GOT3 (cell line): ENCODE results near the gene LRRC42.

Source experiments
- DNase-seq: peaks from one replicate; lab custom pipeline; 2025; ENCODE audit warnings: mixed read lengths; lab: John Stamatoyannopoulos, UW

The LRRC42 gene

DNA sequence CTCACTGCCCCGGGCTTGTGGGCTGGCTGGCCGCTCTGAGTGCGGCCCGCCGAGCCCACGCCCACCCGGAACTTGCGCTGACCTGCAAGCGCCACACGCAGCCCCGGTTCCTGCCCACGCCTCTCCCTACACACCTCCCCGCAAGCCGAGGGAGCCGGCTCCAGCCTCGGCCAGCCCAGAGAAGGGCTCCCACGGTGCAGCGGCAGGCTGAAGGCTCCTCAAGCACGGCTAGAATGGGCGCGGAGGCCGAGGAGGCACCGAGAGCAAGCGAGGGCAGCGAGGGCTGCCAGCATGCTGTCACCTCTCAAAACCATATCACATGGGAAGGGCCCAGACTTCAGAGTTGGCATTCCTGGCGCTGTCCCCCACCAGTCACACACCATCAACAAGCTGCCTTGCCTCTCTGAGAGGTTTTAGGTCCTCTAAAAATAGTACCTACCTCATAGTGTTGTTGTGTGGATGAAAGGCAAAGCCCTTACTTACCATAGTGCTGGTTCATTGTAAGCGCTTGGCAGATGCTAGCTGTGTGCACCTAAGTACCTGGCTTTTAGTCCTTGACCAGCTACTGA lies 58.4 kb downstream of the LRRC42 start:
- no peak for DNase-seq

DNA sequence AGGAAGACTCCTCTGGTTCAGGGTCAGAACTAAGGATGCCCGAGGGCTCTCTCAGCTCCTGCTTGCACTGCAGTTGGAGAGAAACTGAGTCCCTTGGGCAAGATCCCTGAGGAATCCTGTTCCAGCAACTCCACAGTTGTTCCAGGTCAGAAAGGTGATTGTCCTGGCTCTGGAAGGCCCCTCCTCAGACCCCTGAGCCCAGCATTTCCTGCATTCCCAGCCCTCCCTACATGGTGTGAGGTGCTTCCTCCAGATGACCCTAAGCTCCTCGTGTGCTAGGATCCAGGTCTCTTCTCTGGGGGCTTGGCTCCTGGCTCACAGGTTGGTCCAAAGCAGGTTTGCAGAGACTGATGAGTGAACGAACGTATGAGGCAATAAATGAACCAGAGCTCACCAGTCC lies 60.4 kb downstream of the LRRC42 start:
- no peak for DNase-seq

DNA sequence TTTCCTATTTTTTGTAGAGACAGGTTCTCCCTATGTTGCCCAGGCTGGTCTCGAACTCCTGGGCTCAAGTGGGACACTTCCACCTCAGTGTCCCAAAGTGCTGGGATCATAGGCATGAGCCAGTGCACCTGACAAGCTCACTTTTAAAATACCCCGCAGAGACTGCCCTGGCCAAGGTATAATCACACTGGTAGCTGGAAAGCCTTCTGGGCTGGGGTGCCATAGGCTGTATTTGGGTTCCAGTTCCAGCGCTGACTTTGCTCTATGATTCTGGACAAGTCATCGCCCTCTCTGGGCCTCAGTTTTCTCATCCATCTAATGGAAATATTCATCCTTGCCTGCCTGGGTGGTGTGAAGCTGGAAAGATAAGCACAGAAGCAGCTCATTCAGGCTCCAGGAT lies 61.5 kb downstream of the LRRC42 start:
- DNase-seq = no peak

DNA sequence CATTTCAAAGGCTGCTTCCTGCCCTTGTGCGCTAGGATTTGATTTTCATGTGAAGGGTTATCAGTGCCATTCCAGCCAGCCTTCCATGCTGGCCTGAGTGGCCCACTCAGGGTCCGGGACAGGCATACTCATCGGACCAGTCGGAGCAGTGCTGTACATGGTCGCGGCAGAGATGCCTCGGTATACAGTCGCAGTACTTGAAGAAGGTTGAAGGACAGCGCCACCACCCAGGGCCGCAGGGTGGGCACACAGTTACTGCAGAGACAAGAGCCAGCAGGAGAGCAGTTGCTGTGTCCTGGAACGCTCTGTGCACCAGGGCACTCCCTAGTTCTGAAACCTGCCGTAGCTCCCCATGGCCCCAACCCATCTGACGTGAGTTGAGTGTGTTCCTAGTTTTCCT lies 62.7 kb downstream of the LRRC42 start:
- DNase-seq = no peak

DNA sequence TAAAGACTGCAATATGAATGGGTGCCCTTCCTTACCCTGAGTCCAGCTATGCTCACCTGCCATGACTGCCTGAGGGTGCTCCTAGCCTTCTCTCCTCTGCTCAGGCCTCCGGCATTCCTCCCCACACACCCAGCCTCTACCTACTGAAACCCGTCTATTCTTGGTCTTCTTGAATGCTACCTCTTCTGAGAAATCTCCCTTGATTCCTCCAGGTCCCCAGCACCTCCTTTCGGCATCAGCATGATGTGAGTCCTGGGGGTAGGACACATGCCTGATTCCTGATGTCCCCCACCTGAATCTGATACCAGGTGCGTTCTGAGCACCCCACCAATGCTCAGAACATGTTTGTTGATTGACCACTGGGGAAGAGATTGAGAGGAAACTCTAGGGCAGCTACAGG lies 63.3 kb downstream of the LRRC42 start:
- no peak for DNase-seq

DNA sequence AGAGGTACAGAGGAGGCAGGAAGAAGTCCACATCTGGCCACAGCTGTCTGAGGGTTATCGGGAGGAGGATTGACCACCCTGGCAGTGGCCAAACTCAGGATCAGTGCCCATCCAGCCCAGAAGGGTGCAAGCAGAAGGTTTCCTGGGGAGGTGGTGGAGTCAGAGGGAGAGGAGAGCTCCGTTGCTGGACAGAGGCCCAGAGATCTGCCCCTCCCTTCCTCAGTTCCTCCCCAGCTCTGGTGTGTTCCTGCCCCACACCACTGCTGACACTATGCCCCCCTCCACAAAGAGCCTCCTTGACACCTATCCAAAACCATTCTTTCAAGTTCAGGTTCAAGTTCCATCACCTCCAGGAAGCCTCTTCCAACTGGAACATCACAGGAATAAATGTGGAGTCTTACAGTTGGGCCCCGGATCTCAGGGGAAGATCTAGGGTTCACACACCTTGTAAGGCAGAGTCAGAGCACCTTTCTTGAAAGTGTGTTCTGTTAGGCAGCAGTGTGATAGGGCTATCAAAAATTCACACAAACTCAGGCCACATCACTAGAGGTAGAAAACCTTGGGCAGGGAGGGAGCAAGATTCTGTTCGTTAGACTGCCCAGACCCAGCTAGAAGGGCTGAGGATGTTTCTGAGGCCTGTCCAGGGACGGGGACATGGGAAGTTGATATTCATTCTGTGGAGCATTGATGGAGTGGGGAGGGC lies 64.4 kb downstream of the LRRC42 start:
- no peak for DNase-seq

DNA sequence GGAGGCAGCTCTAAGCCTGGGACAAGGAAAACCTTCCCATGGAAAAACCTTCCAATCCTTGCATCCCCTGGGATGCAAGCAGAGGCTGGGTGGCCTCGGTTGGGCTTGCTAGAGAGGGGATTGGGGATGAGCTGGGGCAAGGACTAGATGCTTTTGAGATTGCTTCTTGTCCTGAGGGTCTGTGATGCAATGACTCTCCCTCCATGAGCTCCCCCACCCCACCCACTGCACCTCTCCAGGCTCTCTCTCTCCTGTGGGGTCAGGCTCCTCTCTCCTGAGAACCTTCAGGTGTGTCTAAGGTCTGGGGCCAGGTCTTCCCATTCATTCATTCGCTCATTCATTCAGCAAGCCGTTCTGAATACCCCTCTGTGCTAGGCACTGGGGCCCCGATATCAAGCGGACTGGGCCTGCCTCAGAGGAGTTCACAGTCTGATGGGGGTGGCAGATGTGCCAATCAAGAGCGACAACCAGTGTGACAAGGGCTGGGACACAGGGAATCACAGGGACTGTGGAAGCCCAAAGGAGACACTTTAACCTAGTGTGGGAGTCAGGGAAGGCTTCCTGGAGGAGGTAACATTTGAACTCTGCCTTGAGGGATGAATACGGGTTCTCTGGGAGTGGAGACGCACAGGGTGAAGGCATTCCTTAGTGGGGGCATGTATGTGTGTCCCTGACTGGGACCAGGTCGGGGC lies 65.3 kb downstream of the LRRC42 start:
- DNase-seq = no peak

DNA sequence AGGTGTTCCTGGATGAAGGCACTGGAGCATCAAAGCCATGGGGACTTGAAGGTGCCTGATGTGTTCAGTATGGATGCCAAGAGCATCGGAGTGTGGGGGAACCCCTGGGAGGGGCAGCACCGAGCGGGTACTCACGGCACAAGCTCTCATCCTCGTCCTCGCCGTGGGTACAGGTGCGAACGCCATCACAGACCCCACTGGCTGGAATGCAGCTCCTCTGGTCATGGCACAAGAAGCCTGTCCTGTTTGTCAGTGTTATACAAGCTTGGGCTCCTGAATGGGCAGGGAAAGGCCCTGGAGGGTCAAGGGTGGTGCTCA lies 65.8 kb downstream of the LRRC42 start:
- DNase-seq = no peak

DNA sequence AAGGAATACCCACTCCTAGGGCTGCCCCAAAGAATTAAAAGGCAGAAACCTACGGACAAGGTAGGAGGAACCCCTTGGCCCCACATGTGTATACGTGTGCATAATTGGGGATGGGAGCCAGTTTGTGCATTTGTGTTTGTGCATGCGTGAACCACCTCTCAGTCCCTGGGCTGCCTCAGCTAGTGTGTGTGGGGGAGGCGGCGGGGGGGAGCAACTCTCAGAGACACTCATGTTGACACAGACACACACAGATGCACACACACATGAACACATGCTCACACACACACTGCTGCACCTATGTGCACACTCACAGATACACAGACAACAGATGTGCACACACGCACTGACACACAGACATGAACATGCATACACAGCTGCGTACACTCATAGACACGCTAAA lies 66.7 kb downstream of the LRRC42 start:
- no peak for DNase-seq

DNA sequence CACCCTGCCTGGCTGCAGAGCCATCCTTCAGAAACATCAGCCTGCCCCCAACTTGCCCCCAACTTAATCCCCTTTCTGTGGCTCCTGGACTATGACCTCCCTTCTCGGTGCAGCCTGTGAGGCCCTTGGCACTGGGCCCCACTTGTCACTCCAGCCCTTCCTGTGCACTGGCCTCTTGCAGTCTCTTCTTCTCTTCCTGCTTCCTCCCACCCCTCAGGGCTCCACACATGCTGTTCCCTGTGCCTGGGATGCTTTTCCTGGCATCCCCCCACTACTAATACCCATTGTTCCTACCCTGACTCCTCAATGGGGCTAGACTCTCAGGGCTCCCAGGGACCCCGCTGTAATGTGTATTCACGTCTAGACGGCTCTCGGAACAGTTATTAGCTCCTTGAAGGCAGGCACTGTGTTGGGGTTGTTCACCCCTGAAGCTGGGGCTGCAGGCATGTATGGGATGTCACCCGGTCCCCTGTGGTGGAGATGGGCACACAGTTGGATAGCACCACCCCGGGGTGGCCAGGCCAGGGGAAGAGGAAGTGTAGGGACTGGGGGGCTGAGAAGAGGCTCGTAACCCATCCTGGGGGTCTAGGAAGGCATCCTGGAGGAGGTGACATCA lies 67.4 kb downstream of the LRRC42 start:
- no peak for DNase-seq

DNA sequence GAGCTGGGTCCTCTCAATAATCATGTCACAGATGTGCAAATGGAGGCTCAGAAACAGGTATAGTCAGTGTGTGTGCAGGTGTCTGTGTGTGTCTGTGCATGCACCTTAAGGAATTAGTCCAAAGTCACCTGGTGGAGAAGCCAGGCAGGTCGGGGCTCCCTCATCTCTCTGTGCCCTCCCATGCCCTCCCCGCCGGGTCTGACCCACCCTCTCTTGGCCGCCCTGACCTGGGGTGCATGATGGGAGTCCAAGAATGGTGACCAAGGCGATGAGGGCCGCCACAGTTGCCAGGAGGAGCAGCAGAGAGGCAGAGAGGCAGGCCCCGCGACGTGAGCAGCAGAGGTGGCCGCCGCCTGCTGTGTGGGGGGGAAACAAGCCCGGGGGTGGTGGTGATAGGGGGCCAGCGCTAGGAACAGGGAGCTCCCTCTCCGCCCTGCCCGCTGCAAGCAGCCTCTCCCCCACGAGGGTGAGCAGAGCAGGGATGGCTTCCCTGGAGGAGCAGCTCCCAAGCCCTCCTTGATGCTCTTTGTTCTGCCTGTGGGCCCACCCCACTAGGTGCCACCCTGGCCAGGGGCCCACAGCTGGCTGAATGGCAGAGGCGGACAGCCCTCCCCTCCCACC lies 68.0 kb downstream of the LRRC42 start:
- no peak for DNase-seq

DNA sequence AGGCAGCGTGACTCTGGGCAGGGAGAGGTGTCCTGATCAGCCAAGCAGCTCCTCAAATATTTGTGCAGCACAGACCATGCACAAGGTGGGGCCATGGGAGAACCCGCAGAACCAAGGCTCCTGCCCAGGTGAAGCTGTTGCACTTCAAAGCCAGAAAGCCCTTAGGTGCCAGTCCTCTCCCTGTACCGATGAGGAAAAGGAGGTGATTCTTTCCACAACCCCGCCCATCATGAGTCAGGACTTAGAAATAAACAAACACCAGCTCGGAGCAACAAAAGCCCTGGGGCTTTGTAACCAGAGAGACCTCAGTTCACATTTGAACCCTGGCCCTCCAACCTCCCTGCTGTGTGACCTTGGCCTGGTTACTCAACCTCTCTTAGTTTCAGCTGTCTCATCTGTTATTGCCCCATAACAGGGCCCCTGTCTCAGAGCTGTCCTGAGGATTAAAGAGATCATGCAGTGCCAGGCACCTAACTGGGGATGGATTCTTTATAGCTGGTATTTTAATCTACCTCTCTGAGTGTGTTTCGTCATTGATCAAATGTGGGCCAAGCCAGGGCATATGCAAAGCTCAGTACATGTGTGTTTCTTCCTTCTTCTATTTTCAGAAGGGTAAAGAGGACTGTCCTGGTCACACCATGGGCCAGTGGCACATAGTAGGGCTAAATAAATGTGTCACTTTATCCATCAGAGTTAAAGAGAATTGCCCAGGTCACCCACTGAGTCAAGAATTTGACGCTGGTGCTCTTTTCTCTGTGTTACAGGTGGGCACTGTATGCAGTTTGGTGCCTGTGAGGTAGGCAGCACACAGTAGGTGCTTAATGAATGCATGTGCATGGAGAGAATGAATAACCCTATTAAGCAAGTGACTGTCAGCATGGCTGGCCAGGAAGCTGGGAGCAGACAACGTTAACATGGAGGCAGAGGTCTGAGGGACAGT lies 70.5 kb downstream of the LRRC42 start:
- DNase-seq = no peak
